ENCODE results near the gene IZUMO4. TPM values are rescaled to one million over a fixed set of nuclear protein-coding genes. Genes with fewer than 3 reads are reported as not detected.
A peak's percentile ranks its signal among the peaks of the same experiment; 100 is the strongest.

IZUMO4 gene
- total RNA-seq, 2 experiments from 2014 or later, result 17.4 to 17.9 TPM

DNA sequence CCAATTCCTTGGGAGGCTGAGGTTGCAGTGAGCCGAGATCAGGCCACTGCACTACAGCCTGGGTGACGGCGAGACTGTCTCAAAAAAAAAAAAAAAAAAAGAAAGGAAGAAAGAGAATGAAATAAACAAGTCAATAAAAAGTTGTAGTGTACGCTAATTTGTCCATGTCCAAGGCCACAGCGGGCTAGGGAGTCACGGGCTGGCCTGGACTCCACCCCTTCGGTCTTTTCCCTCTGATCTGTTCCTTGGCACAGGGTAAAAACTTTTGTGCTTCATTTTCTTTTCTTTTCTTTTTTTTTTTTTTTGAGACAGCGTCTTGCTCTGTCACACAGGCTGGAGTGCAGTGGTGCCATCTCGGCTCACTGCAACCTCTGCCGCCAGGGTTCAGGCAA lies 26.3 kb upstream of the IZUMO4 start:
- H3K36me3 ChIP-seq (ENCODE audit: insufficient read depth, low read length), result peaks cover 42% of the 10 kb centered on the region
- intact Hi-C loops (cut with DNase I, micrococcal nuclease), result no loop called here
- no peak overlapping the region for H3K4me3 Mint-ChIP-seq
- H3K27me3 ChIP-seq (ENCODE audit: control insufficient read depth in 1 of 2, insufficient read depth in 2 of 2, low read length in 2 of 2), result no peaks in the 10 kb centered on the region
- no peak overlapping the region for H3K4me3 ChIP-seq (ENCODE audit: low read length)
- peaks cover 16% of the 10 kb centered on the region for H3K4me1 Mint-ChIP-seq (ENCODE audit: low read depth)
- no peaks in the 10 kb centered on the region for H3K9me3 Mint-ChIP-seq
- ATAC-seq (ENCODE audit: poor library complexity) (no peak), DNase-seq (no peak)
- peaks cover 32% of the 10 kb centered on the region for H3K4me1 ChIP-seq (ENCODE audit: insufficient read depth, low read length)
- CTCF ChIA-PET, result interaction anchor here (0.7 to 3.2 kb wide), 13 partner anchors 9 to 76 kb away, joined by 3 to 16 read pairs (median 4); partner anchors contain the start of gene MOB3A
- peaks cover 54% of the 10 kb centered on the region for H3K36me3 Mint-ChIP-seq (ENCODE audit: low read depth)
- peak overlapping the region; percentile 84 for H3K27ac Mint-ChIP-seq
- POLR2A ChIA-PET, result interaction anchor here (0.7 to 1.8 kb wide), 8 partner anchors 9 to 128 kb away, joined by 3 to 13 read pairs (median 4); partner anchors contain the start of genes MKNK2 and MOB3A
- H3K27me3 Mint-ChIP-seq, result no peaks in the 10 kb centered on the region
- H3K27ac ChIP-seq (ENCODE audit: low read depth in 1 of 2, low read length in 2 of 2), result no peak overlapping the region
- TF ChIP-seq, protein P1, sequence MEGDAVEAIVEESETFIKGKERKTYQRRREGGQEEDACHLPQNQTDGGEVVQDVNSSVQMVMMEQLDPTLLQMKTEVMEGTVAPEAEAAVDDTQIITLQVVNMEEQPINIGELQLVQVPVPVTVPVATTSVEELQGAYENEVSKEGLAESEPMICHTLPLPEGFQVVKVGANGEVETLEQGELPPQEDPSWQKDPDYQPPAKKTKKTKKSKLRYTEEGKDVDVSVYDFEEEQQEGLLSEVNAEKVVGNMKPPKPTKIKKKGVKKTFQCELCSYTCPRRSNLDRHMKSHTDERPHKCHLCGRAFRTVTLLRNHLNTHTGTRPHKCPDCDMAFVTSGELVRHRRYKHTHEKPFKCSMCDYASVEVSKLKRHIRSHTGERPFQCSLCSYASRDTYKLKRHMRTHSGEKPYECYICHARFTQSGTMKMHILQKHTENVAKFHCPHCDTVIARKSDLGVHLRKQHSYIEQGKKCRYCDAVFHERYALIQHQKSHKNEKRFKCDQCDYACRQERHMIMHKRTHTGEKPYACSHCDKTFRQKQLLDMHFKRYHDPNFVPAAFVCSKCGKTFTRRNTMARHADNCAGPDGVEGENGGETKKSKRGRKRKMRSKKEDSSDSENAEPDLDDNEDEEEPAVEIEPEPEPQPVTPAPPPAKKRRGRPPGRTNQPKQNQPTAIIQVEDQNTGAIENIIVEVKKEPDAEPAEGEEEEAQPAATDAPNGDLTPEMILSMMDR (IDR thresholded peaks at IDR 0.05), result no peak
- no peaks in the 10 kb centered on the region for H3K9me3 ChIP-seq (ENCODE audit: control insufficient read depth in 1 of 2, insufficient read depth in 1 of 2, low read length in 2 of 2)

DNA sequence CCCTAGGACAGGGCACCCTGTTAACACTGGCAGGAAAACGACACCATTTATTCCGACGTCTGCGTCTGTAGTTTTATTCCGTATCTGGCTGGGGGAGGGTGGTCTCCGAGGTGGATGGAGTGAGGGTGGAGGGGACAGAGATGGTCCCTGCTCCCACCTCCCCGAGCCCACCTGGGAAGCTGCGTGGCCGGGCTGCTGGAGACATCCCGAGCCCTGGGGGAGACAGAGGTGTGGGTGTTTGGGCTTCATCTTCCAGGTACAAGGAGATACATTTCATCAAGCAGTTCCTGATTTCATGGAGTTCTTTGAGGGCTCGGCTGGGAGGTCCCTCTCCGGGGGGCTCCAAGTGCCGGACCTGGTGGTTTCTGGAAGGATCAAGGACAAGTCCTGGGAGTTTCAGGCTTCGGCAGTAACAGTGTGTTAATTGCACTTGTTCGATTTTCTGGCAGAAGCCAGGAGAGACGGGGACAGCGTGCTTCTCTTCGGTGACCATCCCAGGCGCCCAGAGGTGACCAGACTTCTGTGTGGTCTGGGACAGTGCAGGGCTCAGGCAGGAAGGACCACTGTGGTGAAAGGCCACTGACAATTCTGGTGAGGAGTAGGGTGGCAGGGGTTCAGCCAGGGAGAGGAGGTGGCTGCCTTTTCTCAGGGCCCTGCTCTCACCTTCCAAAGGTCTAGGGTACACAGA lies 25.6 kb upstream of the IZUMO4 start:
- no peak overlapping the region for H3K27ac ChIP-seq (ENCODE audit: low read depth in 1 of 2, low read length in 2 of 2)
- POLR2A ChIA-PET, result interaction anchor here (1.5 kb wide), 1 partner anchor 12 kb away, joined by 13 read pairs; no protein-coding TSS in a partner anchor
- H3K9me3 ChIP-seq (ENCODE audit: control insufficient read depth in 1 of 2, insufficient read depth in 1 of 2, low read length in 2 of 2), result no peaks in the 10 kb centered on the region
- H3K27me3 ChIP-seq (ENCODE audit: control insufficient read depth in 1 of 2, insufficient read depth in 2 of 2, low read length in 2 of 2), result no peaks in the 10 kb centered on the region
- Mint-ChIP-seq H3K27ac (peak overlapping the region; percentile 47), H3K36me3 (ENCODE audit: low read depth) (peaks cover 58% of the 10 kb centered on the region), H3K4me1 (ENCODE audit: low read depth) (peaks cover 16% of the 10 kb centered on the region), H3K4me3 (no peak overlapping the region), H3K27me3 (no peaks in the 10 kb centered on the region), H3K9me3 (no peaks in the 10 kb centered on the region)
- DNase-seq (no peak), ATAC-seq (ENCODE audit: poor library complexity) (no peak)
- TF ChIP-seq, protein P1 (IDR thresholded peaks at IDR 0.05), result no peak
- intact Hi-C loops (cut with DNase I, micrococcal nuclease), result no loop called here
- peaks cover 48% of the 10 kb centered on the region for H3K36me3 ChIP-seq (ENCODE audit: insufficient read depth, low read length)
- H3K4me3 ChIP-seq (ENCODE audit: low read length), result no peak overlapping the region
- H3K4me1 ChIP-seq (ENCODE audit: insufficient read depth, low read length), result peaks cover 36% of the 10 kb centered on the region
- CTCF ChIA-PET, result interaction anchor here (0.7 to 3.2 kb wide), 4 partner anchors 8 to 51 kb away, joined by 4 to 16 read pairs (median 10); no protein-coding TSS in a partner anchor

DNA sequence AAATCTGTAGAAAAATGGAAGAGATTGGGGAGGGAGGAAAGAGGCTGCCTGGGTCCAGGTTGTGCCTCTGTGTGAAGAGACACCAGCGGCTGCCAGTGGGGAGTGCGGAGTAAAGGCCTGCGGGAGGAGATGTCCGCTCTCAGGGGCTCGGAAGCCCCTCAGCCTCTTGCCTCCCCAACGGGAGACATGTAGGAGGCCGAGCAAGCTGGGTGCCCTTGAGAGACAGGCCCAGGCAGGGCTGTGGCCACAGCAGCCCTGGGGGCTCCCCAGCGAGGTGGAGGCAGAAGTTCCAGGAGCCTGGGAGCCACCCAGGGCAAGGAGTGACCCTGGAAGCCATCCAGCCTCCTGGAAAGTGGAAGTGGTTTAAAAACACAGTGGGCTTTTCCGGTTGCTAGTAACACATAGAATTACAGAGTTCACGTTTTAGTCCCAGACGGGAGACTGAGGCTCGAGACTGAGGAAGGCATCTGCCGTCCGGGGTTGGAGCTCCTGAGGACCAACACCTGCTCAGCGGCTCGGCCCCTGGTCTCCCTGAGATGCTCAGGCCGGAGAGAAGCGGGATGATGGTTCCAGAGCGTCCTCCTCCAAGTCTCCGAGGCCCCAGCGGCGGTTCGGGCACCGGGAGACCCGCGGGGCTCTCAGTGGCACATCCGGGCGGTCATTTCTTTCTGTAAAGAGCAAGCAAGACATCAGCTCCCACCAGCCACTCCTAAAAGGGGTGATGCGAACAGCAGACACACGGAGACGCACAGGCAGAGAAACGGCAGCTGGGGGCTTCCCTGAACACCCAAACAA lies 23.8 kb upstream of the IZUMO4 start:
- H3K9me3 ChIP-seq (ENCODE audit: control insufficient read depth in 1 of 2, insufficient read depth in 1 of 2, low read length in 2 of 2), result no peaks in the 10 kb centered on the region
- H3K4me1 ChIP-seq (ENCODE audit: insufficient read depth, low read length), result peaks cover 40% of the 10 kb centered on the region
- no peaks in the 10 kb centered on the region for H3K27me3 ChIP-seq (ENCODE audit: control insufficient read depth in 1 of 2, insufficient read depth in 2 of 2, low read length in 2 of 2)
- no peak overlapping the region for H3K4me3 Mint-ChIP-seq
- ATAC-seq (ENCODE audit: poor library complexity), result no peak
- H3K27ac Mint-ChIP-seq, result peak overlapping the region; percentile 39
- CTCF ChIA-PET, result no interaction called here
- H3K27ac ChIP-seq (ENCODE audit: low read depth in 1 of 2, low read length in 2 of 2), result peak overlapping the region in 1 of 2 donors; percentile 38
- peaks cover 66% of the 10 kb centered on the region for H3K36me3 ChIP-seq (ENCODE audit: insufficient read depth, low read length)
- H3K36me3 Mint-ChIP-seq (ENCODE audit: low read depth), result peaks cover 72% of the 10 kb centered on the region
- intact Hi-C loops (cut with DNase I, micrococcal nuclease), result no loop called here
- POLR2A ChIA-PET, result no interaction called here
- no peak overlapping the region for H3K4me3 ChIP-seq (ENCODE audit: low read length)
- H3K27me3 Mint-ChIP-seq, result no peaks in the 10 kb centered on the region
- no peak for DNase-seq
- no peaks in the 10 kb centered on the region for H3K9me3 Mint-ChIP-seq
- peaks cover 16% of the 10 kb centered on the region for H3K4me1 Mint-ChIP-seq (ENCODE audit: low read depth)
- TF ChIP-seq, protein P1 (IDR thresholded peaks at IDR 0.05), result no peak
